Measurements from ENCODE around the gene SH3GL1. TPM values are rescaled to one million over a fixed set of nuclear protein-coding genes. Genes with fewer than 3 reads are reported as not detected.

Gene SH3GL1
- total RNA-seq, 1 donor from 2014 or later = 115 TPM

GRCh38 chr19:4318460-4318859, 81.9 kb downstream of the SH3GL1 start:
- no peak overlapping the region for H3K27ac Mint-ChIP-seq (ENCODE audit: unreplicated experiment)
- no peak overlapping the region for H3K4me3 Mint-ChIP-seq (ENCODE audit: unreplicated experiment)
- H3K9me3 Mint-ChIP-seq (ENCODE audit: unreplicated experiment) = peaks cover 10% of the 10 kb centered on the region
- no peaks in the 10 kb centered on the region for H3K4me1 Mint-ChIP-seq (ENCODE audit: unreplicated experiment)
- TF ChIP-seq, protein P1, sequence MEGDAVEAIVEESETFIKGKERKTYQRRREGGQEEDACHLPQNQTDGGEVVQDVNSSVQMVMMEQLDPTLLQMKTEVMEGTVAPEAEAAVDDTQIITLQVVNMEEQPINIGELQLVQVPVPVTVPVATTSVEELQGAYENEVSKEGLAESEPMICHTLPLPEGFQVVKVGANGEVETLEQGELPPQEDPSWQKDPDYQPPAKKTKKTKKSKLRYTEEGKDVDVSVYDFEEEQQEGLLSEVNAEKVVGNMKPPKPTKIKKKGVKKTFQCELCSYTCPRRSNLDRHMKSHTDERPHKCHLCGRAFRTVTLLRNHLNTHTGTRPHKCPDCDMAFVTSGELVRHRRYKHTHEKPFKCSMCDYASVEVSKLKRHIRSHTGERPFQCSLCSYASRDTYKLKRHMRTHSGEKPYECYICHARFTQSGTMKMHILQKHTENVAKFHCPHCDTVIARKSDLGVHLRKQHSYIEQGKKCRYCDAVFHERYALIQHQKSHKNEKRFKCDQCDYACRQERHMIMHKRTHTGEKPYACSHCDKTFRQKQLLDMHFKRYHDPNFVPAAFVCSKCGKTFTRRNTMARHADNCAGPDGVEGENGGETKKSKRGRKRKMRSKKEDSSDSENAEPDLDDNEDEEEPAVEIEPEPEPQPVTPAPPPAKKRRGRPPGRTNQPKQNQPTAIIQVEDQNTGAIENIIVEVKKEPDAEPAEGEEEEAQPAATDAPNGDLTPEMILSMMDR (IDR thresholded peaks at IDR 0.05) = no peak
- H3K27me3 Mint-ChIP-seq (ENCODE audit: unreplicated experiment) = no peaks in the 10 kb centered on the region
- peaks cover 5% of the 10 kb centered on the region for H3K36me3 Mint-ChIP-seq (ENCODE audit: unreplicated experiment)
- DNase-seq (ENCODE audit: extremely low spot score, unreplicated experiment) = no peak

DNA sequence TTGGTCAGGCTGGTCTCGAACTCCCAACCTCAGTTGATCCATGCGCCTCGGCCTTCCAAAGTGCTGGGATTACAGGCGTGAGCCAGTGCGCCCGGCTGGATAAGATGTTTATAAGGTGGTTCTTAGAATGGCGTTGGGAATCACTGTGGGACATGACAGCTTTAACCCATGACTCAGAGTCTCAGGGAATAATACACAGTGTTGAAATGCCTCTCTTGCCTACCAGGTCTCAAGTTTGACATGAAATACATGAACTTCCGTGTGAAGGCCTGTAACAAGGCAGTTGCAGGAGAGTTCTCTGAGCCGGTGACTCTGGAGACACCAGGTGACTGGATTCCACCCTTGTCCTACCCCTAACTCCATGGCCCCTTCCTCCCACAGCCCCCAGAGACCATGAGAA, 83.4 kb downstream of the SH3GL1 start:
- H3K27ac Mint-ChIP-seq (ENCODE audit: unreplicated experiment) = no peak overlapping the region
- TF ChIP-seq, protein P1 (IDR thresholded peaks at IDR 0.05) = no peak
- H3K4me1 Mint-ChIP-seq (ENCODE audit: unreplicated experiment) = no peaks in the 10 kb centered on the region

DNA sequence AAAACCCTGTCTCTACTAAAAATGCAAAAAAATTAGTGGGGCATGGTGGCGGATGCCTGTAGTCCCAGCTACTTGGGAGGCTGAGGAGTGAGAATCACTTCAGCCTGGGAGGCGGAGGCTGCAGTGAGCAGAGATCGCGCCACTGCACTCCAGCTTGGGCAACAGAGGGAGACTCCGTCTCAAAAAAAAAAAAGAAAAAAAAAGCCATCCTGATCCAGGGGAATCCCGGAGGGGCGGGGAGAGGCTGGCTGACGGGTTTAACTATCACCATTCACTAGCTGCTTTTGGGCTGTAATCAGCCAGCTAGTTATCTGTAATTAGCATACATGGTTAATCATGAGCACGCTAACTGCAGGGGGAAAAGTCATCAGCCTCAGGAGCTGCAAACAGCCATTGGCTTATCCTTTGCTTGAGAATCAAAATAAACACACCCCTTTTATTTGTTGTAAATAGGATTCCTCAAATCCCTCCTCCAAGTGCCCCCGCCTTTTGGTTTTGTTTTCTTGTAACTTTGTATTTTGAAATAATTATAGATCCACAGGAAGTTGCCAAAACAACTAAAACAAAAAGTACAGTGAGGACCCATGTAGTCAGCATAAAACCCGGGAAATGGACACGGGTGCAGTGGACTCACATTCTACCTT, 86.4 kb downstream of the SH3GL1 start:
- Mint-ChIP-seq H3K27me3 (ENCODE audit: unreplicated experiment) (no peaks in the 10 kb centered on the region), H3K4me3 (ENCODE audit: unreplicated experiment) (no peak overlapping the region), H3K4me1 (ENCODE audit: unreplicated experiment) (no peaks in the 10 kb centered on the region), H3K9me3 (ENCODE audit: unreplicated experiment) (no peaks in the 10 kb centered on the region), H3K27ac (ENCODE audit: unreplicated experiment) (no peak overlapping the region), H3K36me3 (ENCODE audit: unreplicated experiment) (peaks cover 8% of the 10 kb centered on the region)
- DNase-seq (ENCODE audit: extremely low spot score, unreplicated experiment) = no peak
- TF ChIP-seq, protein P1 (IDR thresholded peaks at IDR 0.05) = no peak

More for the DNA sequence above, 83.4 kb downstream of the SH3GL1 start:
- Mint-ChIP-seq H3K9me3 (ENCODE audit: unreplicated experiment) (peaks cover 10% of the 10 kb centered on the region), H3K27me3 (ENCODE audit: unreplicated experiment) (no peaks in the 10 kb centered on the region), H3K4me3 (ENCODE audit: unreplicated experiment) (no peak overlapping the region), H3K36me3 (ENCODE audit: unreplicated experiment) (peaks cover 5% of the 10 kb centered on the region)
- DNase-seq (ENCODE audit: extremely low spot score, unreplicated experiment) = no peak

Small RNA genes lying within 50 kb of the gene (microRNA-seq; reads per million reads assigned to microRNA genes)
- 6.6 reads per million, percentile 5 among the genes with 10 or more reads in this experiment for gene MIR4746 (ENCODE audit: unreplicated experiment)

Other genes starting within 250 kb of the SH3GL1 start
- gene CREB3L3, start 246.9 kb downstream of the SH3GL1 start, total RNA-seq = not detected in 2 replicates
- 23.9 and 26.0 TPM in 2 replicates for gene SIRT6, start 218.0 kb downstream of the SH3GL1 start, total RNA-seq
- 0.73 and 0.89 TPM in 2 replicates for gene ANKRD24, start 217.9 kb downstream of the SH3GL1 start, total RNA-seq
- gene EBI3, start 171.0 kb downstream of the SH3GL1 start, total RNA-seq = 1.0 and 1.6 TPM in 2 replicates
- 21.0 and 21.7 TPM in 2 replicates for gene YJU2, start 153.5 kb downstream of the SH3GL1 start, total RNA-seq
- gene SHD, start 121.3 kb downstream of the SH3GL1 start, total RNA-seq = 0.21 TPM in 1 of 2 replicates, not detected in the other
- not detected in 2 replicates for gene TMIGD2, start 98.2 kb downstream of the SH3GL1 start, total RNA-seq
- 13.3 and 15.6 TPM in 2 replicates for gene FSD1, start 95.9 kb downstream of the SH3GL1 start, total RNA-seq
- gene STAP2, start 61.7 kb downstream of the SH3GL1 start, total RNA-seq = 2.7 and 5.9 TPM in 2 replicates
- 14.2 and 20.0 TPM in 2 replicates for gene MPND, start 57.0 kb downstream of the SH3GL1 start, total RNA-seq
- 9.7 and 14.0 TPM in 2 replicates for gene CHAF1A, start 2.1 kb upstream of the SH3GL1 start, total RNA-seq
- gene UBXN6, start 57.2 kb upstream of the SH3GL1 start, total RNA-seq = 96.8 and 106 TPM in 2 replicates
- gene HDGFL2, start 71.8 kb upstream of the SH3GL1 start, total RNA-seq = 59.8 and 68.8 TPM in 2 replicates
- gene PLIN4, start 117.9 kb upstream of the SH3GL1 start, total RNA-seq = not detected in 2 replicates
- gene PLIN5, start 134.7 kb upstream of the SH3GL1 start, total RNA-seq = not detected in 2 replicates
- gene LRG1, start 139.5 kb upstream of the SH3GL1 start, total RNA-seq = not detected in 2 replicates
- gene SEMA6B, start 159.1 kb upstream of the SH3GL1 start, total RNA-seq = 5.8 and 6.2 TPM in 2 replicates
- 5.8 and 5.9 TPM in 2 replicates for gene TNFAIP8L1, start 239.0 kb upstream of the SH3GL1 start, total RNA-seq